Measurements from ENCODE around the gene ZSWIM5. TPM values are rescaled to one million over a fixed set of nuclear protein-coding genes. Genes with fewer than 3 reads are reported as not detected.
A peak's percentile ranks its signal among the peaks of the same experiment; 100 is the strongest.
"Not testable (repeated sequence)": the region's sequence is repeated elsewhere in the genome, so short reads cannot be mapped to it uniquely, and the experiment has no call there.

The ZSWIM5 gene
- total RNA-seq, 1 donor from 2014 or later = 23.6 TPM

DNA sequence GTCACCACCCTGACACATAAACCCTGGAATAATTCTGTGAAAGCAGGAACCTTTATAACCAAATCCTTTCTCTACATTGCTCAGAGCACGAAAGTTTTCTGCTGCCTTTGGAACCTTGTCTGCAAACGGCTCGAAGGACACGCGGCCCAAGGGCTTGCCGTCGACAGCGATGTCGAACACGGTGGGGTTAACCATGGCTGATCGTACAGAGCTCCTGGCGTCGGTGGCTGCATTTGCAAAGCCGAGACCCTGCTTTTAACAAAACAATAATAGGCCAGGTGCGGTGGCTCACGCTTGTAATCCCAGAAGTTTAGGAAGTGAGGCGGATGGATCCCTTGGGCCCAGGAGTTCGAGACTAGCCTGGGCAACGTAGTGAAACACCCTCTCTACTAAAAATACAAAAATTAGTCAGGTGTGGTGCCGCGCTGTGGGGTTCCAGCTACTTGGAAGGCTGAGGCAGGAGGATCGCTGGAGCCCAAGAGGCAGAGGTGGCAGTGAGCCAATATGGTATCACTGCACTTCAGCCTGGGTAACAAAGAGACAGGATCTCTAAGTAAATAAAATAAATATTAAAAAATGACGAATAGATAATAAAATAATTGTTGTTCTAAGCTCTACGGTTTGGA, 217.8 kb downstream of the ZSWIM5 start:
- DNase-seq = no peak
- TF ChIP-seq, protein P1, sequence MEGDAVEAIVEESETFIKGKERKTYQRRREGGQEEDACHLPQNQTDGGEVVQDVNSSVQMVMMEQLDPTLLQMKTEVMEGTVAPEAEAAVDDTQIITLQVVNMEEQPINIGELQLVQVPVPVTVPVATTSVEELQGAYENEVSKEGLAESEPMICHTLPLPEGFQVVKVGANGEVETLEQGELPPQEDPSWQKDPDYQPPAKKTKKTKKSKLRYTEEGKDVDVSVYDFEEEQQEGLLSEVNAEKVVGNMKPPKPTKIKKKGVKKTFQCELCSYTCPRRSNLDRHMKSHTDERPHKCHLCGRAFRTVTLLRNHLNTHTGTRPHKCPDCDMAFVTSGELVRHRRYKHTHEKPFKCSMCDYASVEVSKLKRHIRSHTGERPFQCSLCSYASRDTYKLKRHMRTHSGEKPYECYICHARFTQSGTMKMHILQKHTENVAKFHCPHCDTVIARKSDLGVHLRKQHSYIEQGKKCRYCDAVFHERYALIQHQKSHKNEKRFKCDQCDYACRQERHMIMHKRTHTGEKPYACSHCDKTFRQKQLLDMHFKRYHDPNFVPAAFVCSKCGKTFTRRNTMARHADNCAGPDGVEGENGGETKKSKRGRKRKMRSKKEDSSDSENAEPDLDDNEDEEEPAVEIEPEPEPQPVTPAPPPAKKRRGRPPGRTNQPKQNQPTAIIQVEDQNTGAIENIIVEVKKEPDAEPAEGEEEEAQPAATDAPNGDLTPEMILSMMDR (IDR thresholded peaks at IDR 0.05; ENCODE audit: partially characterized antibody, unreplicated experiment) = no peak
- Mint-ChIP-seq H3K4me3 (ENCODE audit: unreplicated experiment) (no peak overlapping the region), H3K4me1 (ENCODE audit: low read depth, unreplicated experiment) (peaks cover 4% of the 10 kb centered on the region), H3K27me3 (ENCODE audit: unreplicated experiment) (peaks cover 7% of the 10 kb centered on the region), H3K9me3 (ENCODE audit: unreplicated experiment) (no peaks in the 10 kb centered on the region), H3K36me3 (ENCODE audit: unreplicated experiment) (no peaks in the 10 kb centered on the region), H3K27ac (ENCODE audit: unreplicated experiment) (no peak overlapping the region)

DNA sequence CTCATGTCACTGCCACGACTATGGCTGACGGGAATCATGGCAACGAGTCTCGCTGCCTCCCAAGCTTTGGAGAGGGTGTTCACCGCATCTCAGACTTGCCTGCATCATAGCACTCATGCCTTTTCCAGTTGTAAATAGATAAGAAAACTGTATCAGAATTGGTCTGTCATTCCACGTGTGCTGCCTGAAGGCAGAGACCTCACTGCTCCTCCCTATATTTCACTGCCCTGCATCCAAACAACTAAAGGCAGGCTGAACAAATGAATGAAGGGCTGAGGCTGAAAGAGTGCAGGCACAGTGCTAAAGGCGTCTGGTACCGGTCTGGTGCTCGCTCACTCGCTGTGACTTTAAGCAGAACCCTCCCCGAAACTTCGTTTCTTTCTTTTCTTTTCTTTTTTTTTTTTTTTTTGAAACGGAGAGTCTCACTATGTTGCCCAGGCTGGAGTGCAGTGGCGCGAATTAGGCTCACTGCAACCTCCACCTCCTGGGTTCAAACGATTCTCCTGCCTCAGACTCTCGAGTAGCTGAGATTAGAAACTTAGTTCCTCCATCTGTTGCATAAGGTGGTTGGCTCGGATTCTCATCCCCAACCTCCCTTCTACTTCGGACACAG, 220.6 kb downstream of the ZSWIM5 start:
- Mint-ChIP-seq H3K9me3 (ENCODE audit: unreplicated experiment) (no peaks in the 10 kb centered on the region), H3K27ac (ENCODE audit: unreplicated experiment) (peak overlapping the region; percentile 57), H3K27me3 (ENCODE audit: unreplicated experiment) (peaks cover 6% of the 10 kb centered on the region), H3K4me1 (ENCODE audit: low read depth, unreplicated experiment) (peaks cover 4% of the 10 kb centered on the region), H3K4me3 (ENCODE audit: unreplicated experiment) (peak overlapping the region; percentile 98), H3K36me3 (ENCODE audit: unreplicated experiment) (no peaks in the 10 kb centered on the region)
- TF ChIP-seq, protein P1 (IDR thresholded peaks at IDR 0.05; ENCODE audit: partially characterized antibody, unreplicated experiment) = no peak
- no peak for DNase-seq

DNA sequence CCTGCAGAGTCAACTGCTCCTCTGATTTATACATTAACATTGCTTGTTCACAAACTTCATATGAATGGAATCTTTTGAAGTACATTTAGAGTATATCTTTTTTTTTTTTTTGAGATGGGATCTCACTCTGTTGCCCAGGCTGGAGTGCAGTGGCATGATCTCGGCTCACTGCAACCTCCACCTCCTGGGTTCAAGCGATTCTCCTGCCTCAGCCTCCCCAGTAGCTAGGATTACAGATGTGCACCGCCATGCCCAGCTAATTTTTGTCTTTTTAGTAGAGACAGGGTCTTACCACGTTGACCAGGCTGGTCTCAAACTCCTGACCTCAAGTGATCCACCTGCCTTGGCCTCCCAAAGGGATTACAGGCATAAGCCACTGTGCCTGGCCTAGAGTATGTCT, 229.0 kb downstream of the ZSWIM5 start:
- H3K4me1 Mint-ChIP-seq (ENCODE audit: low read depth, unreplicated experiment); DNase-seq; H3K4me3 Mint-ChIP-seq (ENCODE audit: unreplicated experiment); H3K27ac Mint-ChIP-seq (ENCODE audit: unreplicated experiment); H3K9me3 Mint-ChIP-seq (ENCODE audit: unreplicated experiment); H3K27me3 Mint-ChIP-seq (ENCODE audit: unreplicated experiment): not testable (repeated sequence)
- peaks cover 18% of the 10 kb centered on the region for H3K36me3 Mint-ChIP-seq (ENCODE audit: unreplicated experiment)

DNA sequence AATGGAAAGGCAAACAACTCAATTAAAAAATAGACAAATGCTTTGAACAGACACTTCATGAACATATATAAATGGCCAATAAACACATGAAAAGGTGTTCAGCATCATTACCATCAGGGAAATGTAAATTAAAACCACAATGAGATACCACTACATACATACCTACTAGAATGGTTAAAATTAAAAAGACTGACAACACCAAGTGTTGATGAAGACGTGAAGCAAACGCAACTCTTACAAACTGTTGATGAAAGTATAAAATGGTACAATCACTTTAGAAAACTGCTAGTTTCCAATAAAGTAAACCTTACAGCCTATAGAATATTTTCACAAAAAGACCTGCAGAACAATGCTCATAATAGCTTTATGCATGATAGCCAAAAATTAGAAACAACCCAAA, 230.2 kb downstream of the ZSWIM5 start:
- Mint-ChIP-seq H3K4me3 (ENCODE audit: unreplicated experiment) (no peak overlapping the region), H3K27ac (ENCODE audit: unreplicated experiment) (no peak overlapping the region), H3K4me1 (ENCODE audit: low read depth, unreplicated experiment) (no peaks in the 10 kb centered on the region), H3K36me3 (ENCODE audit: unreplicated experiment) (peaks cover 18% of the 10 kb centered on the region), H3K27me3 (ENCODE audit: unreplicated experiment) (no peaks in the 10 kb centered on the region), H3K9me3 (ENCODE audit: unreplicated experiment) (peaks cover 2% of the 10 kb centered on the region)
- TF ChIP-seq, protein P1 (IDR thresholded peaks at IDR 0.05; ENCODE audit: partially characterized antibody, unreplicated experiment) = no peak
- no peak for DNase-seq

DNA sequence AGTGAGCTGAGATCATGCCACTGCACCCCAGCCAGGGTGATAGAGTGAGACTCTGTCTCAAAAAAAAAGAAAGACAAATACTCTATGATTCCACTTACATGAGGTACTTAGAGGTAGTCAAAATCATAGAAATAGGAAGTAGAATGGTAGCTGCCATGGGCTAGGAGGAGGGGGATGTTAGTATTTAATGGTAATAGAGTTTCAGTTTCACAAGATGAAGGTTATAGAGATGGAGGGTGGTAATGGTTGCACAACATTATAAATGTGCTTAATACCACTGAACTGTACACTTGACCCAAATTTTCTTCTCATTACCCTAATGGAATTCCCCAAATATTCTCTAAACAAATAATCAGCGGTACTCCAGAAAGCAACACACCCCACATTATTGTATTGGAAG, 232.8 kb downstream of the ZSWIM5 start:
- Mint-ChIP-seq H3K9me3 (ENCODE audit: unreplicated experiment) (peaks cover 2% of the 10 kb centered on the region), H3K27ac (ENCODE audit: unreplicated experiment) (peak overlapping the region; percentile 44), H3K4me3 (ENCODE audit: unreplicated experiment) (no peak overlapping the region), H3K27me3 (ENCODE audit: unreplicated experiment) (no peaks in the 10 kb centered on the region), H3K36me3 (ENCODE audit: unreplicated experiment) (peaks cover 18% of the 10 kb centered on the region), H3K4me1 (ENCODE audit: low read depth, unreplicated experiment) (no peaks in the 10 kb centered on the region)
- TF ChIP-seq, protein P1 (IDR thresholded peaks at IDR 0.05; ENCODE audit: partially characterized antibody, unreplicated experiment) = no peak
- DNase-seq = no peak

All from glutamatergic neuron (in vitro differentiated cells).